Epithelial cell of proximal tubule (primary cell): ENCODE data around the gene KCNAB1. TPM values are rescaled to one million over a fixed set of nuclear protein-coding genes. Genes with fewer than 3 reads are reported as not detected.

Experiments
- DNase-seq: peaks from one replicate; pipeline ENCODE4 v3.0.0-alpha.2; 2011; ENCODE audit warnings: low read depth
- H3K4me3 ChIP-seq: 2 replicates; pipeline ENCODE4 v1.5.1; 2011; ENCODE audit warnings: low read depth, mild to moderate bottlenecking, low read length
- CTCF ChIP-seq: conservative IDR thresholded peaks from 2 replicates; pipeline ENCODE4 v1.5.1; 2012; ENCODE audit warnings: low read depth, mild to moderate bottlenecking, low read length
- total RNA-seq: library from RNA; depleted of rRNA; stranded (reverse); fragments of >200 nt; gene quantifications from 2 replicates; pipeline ENCODE4 v1.2.3, GENCODE V29; 2015

KCNAB1 gene
- total RNA-seq, 1 donor from 2014 or later = not detected

DNA sequence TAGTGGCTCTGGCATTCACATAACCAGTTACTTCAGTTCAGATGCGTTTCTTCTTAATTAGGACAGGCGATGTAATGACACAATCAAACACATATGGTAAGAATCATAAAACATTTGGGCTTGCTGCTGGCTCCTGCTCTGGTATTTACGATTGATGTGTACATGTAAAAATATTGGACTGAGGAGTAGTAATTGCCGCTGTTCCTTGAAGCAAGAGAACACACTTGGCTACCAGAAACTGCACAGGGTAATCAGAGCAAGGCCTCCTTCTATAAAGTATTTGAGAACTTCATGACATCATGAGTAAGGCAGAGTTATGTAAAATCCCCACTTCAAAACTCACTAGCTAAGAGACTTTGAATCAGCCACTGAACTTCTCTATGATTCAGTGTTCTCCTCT, 276.5 kb downstream of the KCNAB1 start:
- DNase-seq = no peak
- no peak for TF ChIP-seq CTCF
- H3K4me3 ChIP-seq = no peak overlapping the region

DNA sequence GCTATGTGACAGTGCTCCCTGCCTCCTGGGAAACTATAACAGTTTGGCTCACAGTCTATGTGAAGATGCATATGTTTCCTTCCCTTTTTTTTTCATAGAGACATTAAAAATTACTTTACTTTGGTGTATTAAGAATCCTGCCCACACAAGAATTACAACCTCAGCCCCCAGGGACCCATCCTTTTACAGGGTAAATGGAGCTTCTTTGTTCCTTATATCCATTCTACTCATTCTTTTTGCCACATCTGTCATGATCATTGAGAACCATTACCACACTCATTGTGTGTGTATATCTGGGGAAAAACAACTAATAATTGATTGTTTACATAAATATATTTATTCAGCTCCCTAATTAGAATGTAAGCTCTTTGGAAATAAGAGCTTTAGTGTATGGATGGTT, 277.2 kb downstream of the KCNAB1 start:
- no peak overlapping the region for H3K4me3 ChIP-seq
- no peak for DNase-seq
- TF ChIP-seq CTCF = no peak

- no peak for DNase-seq
- no peak for TF ChIP-seq CTCF
These were observed 279.7 kb downstream of the KCNAB1 start for GRCh38 chr3:156400062-156400461.

DNA sequence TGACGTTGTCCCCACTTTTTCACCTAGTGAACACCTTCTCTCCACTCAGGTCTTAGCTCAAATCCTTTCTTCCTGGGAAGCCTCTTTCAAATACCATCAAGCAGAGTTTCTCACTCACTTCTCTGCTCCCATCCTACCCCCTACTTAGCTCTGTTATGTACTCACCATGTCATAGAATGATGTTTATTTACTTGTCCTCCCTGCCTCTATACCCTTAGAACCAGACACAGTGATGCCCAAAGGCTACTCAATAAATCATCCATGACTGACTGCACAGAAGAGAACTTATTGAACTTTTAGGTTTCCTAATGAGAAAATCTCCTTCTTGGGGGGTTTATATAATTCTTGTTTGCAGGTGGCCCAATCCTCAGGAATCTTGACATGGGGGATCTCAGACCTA, 280.4 kb downstream of the KCNAB1 start:
- no peak for DNase-seq
- H3K4me3 ChIP-seq = no peak overlapping the region
- TF ChIP-seq CTCF = no peak

More at GRCh38 chr3:156400062-156400461, 279.7 kb downstream of the KCNAB1 start:
- no peak overlapping the region for H3K4me3 ChIP-seq

DNA sequence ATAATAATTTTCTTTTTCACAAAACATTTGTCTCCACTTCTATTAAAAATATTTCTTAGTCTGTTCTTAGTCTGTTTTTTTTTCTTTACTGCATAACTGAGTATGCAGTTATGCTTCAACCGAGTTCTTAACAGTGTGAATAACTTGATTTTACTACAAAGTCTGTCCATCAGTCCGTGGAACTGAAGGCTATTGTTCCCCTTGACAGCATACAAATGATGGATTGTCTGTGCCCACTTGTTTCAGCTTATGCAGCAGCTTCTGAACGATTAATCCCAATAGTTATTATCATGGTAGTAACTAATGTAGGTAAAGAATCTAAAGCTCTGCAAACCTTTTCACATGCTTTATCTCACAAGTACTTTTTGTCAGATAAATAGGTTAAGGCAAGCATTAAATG, 283.8 kb downstream of the KCNAB1 start:
- H3K4me3 ChIP-seq = no peak overlapping the region
- DNase-seq = no peak
- no peak for TF ChIP-seq CTCF

DNA sequence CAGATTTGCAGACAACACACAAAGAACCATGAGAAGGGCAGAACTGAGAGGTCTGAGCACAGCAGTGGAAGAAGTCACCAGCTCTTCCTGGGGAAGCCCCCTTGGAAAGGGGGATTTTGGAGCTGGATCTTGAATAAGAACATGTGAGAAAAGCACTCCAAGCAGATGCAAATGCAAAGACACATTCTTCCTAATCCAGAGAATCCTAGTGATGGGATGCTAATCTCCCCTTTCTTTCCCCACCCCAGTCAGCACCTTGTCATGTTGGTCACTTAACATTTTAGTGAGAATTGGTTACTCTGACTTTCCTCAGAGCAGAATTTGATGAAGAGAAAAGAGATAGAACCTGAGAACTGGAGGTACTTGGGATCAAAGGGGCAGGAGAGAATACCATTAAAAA, 286.0 kb downstream of the KCNAB1 start:
- no peak for DNase-seq
- TF ChIP-seq CTCF = no peak
- no peak overlapping the region for H3K4me3 ChIP-seq

DNA sequence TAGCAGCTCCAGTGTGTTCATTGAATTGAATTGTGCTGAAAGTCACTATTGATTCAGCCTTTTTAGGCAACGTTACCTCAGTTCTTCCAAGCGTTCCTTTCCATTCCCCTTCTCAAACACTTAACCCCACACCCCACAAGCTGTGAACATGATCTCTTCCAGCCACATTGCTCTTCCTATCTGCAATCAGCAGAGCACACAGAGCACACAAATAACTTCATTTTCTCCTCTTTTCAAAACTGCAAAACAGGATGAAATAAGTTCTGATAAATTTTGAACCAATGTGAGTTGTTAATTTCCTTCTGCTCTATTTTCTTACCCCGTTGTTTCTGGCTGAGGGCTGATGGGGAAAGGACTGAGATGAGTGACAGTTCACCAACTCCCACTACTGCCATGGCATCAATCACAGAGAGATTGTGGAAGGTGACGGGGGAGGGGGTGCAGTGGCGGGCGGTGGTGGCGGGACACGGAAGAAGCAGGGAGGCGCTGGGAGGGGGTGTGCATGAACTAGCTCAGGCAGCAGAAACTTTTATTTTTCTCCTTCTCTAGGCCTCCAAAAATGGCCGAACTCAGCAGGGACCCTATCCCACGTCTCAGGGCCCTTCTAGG, 287.3 kb downstream of the KCNAB1 start:
- DNase-seq = no peak
- no peak overlapping the region for H3K4me3 ChIP-seq
- no peak for TF ChIP-seq CTCF
